ENCODE measurements around the gene ARX. TPM values are rescaled to one million over a fixed set of nuclear protein-coding genes. Genes with fewer than 3 reads are reported as not detected.
A peak's percentile ranks its signal among the peaks of the same experiment; 100 is the strongest.

The ARX gene
- total RNA-seq, 1 donor from 2014 or later, result 0.52 TPM

GRCh38 chrX:25028726-25029125 lies 13.0 kb upstream of the ARX start:
- Histone ChIP-seq H3K36me3 (ENCODE audit: control insufficient read depth in 3 of 3, insufficient read depth in 3 of 3, low read length in 3 of 3) (no peaks in the 10 kb centered on the region), H3K4me3 (ENCODE audit: low read length in 3 of 3) (no peak overlapping the region), H3K9me3 (ENCODE audit: control insufficient read depth in 3 of 3, low read length in 3 of 3) (no peaks in the 10 kb centered on the region), H3K27ac (ENCODE audit: low read depth, low read length) (no peak overlapping the region), H3K27me3 (ENCODE audit: control insufficient read depth in 3 of 3, insufficient read depth in 3 of 3, low read length in 3 of 3) (peaks cover 0 to 6% (median 0%) of the 10 kb centered on the region in 3 donors), H3K4me1 (ENCODE audit: control insufficient read depth in 3 of 3, insufficient read depth in 3 of 3, low read length in 3 of 3) (no peaks in the 10 kb centered on the region), H3K9ac (ENCODE audit: low read depth in 1 of 3, low read length in 3 of 3) (no peak overlapping the region)

- peaks cover 6 to 24% (median 9%) of the 10 kb centered on the region in 3 donors for H3K27me3 ChIP-seq (ENCODE audit: control insufficient read depth in 3 of 3, insufficient read depth in 3 of 3, low read length in 3 of 3)
- H3K36me3 ChIP-seq (ENCODE audit: control insufficient read depth in 3 of 3, insufficient read depth in 3 of 3, low read length in 3 of 3), result no peaks in the 10 kb centered on the region
- H3K9me3 ChIP-seq (ENCODE audit: control insufficient read depth in 3 of 3, low read length in 3 of 3), result no peaks in the 10 kb centered on the region
- no peaks in the 10 kb centered on the region for H3K4me1 ChIP-seq (ENCODE audit: control insufficient read depth in 3 of 3, insufficient read depth in 3 of 3, low read length in 3 of 3)
- H3K9ac ChIP-seq (ENCODE audit: low read depth in 1 of 3, low read length in 3 of 3), result no peak overlapping the region
- H3K27ac ChIP-seq (ENCODE audit: low read depth, low read length), result no peak overlapping the region
- no peak overlapping the region for H3K4me3 ChIP-seq (ENCODE audit: low read length in 3 of 3)
These were observed 10.8 kb upstream of the ARX start for GRCh38 chrX:25026576-25026975.

GRCh38 chrX:25025615-25026014 lies 9.8 kb upstream of the ARX start:
- Histone ChIP-seq H3K27me3 (ENCODE audit: control insufficient read depth in 3 of 3, insufficient read depth in 3 of 3, low read length in 3 of 3) (peaks cover 11 to 33% (median 18%) of the 10 kb centered on the region in 3 donors), H3K9ac (ENCODE audit: low read depth in 1 of 3, low read length in 3 of 3) (no peak overlapping the region)

GRCh38 chrX:25023908-25024307 lies 8.1 kb upstream of the ARX start:
- Histone ChIP-seq H3K4me3 (ENCODE audit: low read length in 3 of 3) (no peak overlapping the region), H3K27me3 (ENCODE audit: control insufficient read depth in 3 of 3, insufficient read depth in 3 of 3, low read length in 3 of 3) (peaks cover 21 to 49% (median 35%) of the 10 kb centered on the region in 3 donors), H3K9ac (ENCODE audit: low read depth in 1 of 3, low read length in 3 of 3) (no peak overlapping the region), H3K9me3 (ENCODE audit: control insufficient read depth in 3 of 3, low read length in 3 of 3) (no peaks in the 10 kb centered on the region), H3K36me3 (ENCODE audit: control insufficient read depth in 3 of 3, insufficient read depth in 3 of 3, low read length in 3 of 3) (no peaks in the 10 kb centered on the region), H3K4me1 (ENCODE audit: control insufficient read depth in 3 of 3, insufficient read depth in 3 of 3, low read length in 3 of 3) (peaks cover 0 to 6% (median 4%) of the 10 kb centered on the region in 3 donors), H3K27ac (ENCODE audit: low read depth, low read length) (no peak overlapping the region)

More at GRCh38 chrX:25025615-25026014, 9.8 kb upstream of the ARX start:
- no peak overlapping the region for H3K27ac ChIP-seq (ENCODE audit: low read depth, low read length)
- H3K4me3 ChIP-seq (ENCODE audit: low read length in 3 of 3), result no peak overlapping the region
- no peaks in the 10 kb centered on the region for H3K36me3 ChIP-seq (ENCODE audit: control insufficient read depth in 3 of 3, insufficient read depth in 3 of 3, low read length in 3 of 3)
- H3K9me3 ChIP-seq (ENCODE audit: control insufficient read depth in 3 of 3, low read length in 3 of 3), result no peaks in the 10 kb centered on the region
- no peaks in the 10 kb centered on the region for H3K4me1 ChIP-seq (ENCODE audit: control insufficient read depth in 3 of 3, insufficient read depth in 3 of 3, low read length in 3 of 3)

GRCh38 chrX:25022499-25023325 lies 6.9 kb upstream of the ARX start:
- no peaks in the 10 kb centered on the region for H3K9me3 ChIP-seq (ENCODE audit: control insufficient read depth in 3 of 3, low read length in 3 of 3)
- no peak overlapping the region for H3K9ac ChIP-seq (ENCODE audit: low read depth in 1 of 3, low read length in 3 of 3)
- H3K36me3 ChIP-seq (ENCODE audit: control insufficient read depth in 3 of 3, insufficient read depth in 3 of 3, low read length in 3 of 3), result no peaks in the 10 kb centered on the region
- H3K4me3 ChIP-seq (ENCODE audit: low read length in 3 of 3), result no peak overlapping the region
- H3K4me1 ChIP-seq (ENCODE audit: control insufficient read depth in 3 of 3, insufficient read depth in 3 of 3, low read length in 3 of 3), result peaks cover 0 to 9% (median 5%) of the 10 kb centered on the region in 3 donors
- no peak overlapping the region for H3K27ac ChIP-seq (ENCODE audit: low read depth, low read length)
- peaks cover 24 to 59% (median 40%) of the 10 kb centered on the region in 3 donors for H3K27me3 ChIP-seq (ENCODE audit: control insufficient read depth in 3 of 3, insufficient read depth in 3 of 3, low read length in 3 of 3)

- H3K9ac ChIP-seq (ENCODE audit: low read depth in 1 of 3, low read length in 3 of 3), result no peak overlapping the region
- H3K4me3 ChIP-seq (ENCODE audit: low read length in 3 of 3), result peak overlapping the region in 1 of 3 donors; percentile 14
These were observed 5.2 kb upstream of the ARX start for GRCh38 chrX:25020905-25021449.

GRCh38 chrX:25020391-25020904 lies 4.7 kb upstream of the ARX start:
- H3K9me3 ChIP-seq (ENCODE audit: control insufficient read depth in 3 of 3, low read length in 3 of 3), result no peaks in the 10 kb centered on the region
- H3K4me3 ChIP-seq (ENCODE audit: low read length in 3 of 3), result peak overlapping the region in 2 of 3 donors; percentile 14 to 29
- peaks cover 37 to 78% (median 45%) of the 10 kb centered on the region in 3 donors for H3K27me3 ChIP-seq (ENCODE audit: control insufficient read depth in 3 of 3, insufficient read depth in 3 of 3, low read length in 3 of 3)

More at GRCh38 chrX:25020905-25021449, 5.2 kb upstream of the ARX start:
- Histone ChIP-seq H3K27me3 (ENCODE audit: control insufficient read depth in 3 of 3, insufficient read depth in 3 of 3, low read length in 3 of 3) (peaks cover 37 to 76% (median 45%) of the 10 kb centered on the region in 3 donors), H3K4me1 (ENCODE audit: control insufficient read depth in 3 of 3, insufficient read depth in 3 of 3, low read length in 3 of 3) (peaks cover 0 to 10% (median 10%) of the 10 kb centered on the region in 3 donors), H3K27ac (ENCODE audit: low read depth, low read length) (no peak overlapping the region), H3K36me3 (ENCODE audit: control insufficient read depth in 3 of 3, insufficient read depth in 3 of 3, low read length in 3 of 3) (no peaks in the 10 kb centered on the region), H3K9me3 (ENCODE audit: control insufficient read depth in 3 of 3, low read length in 3 of 3) (no peaks in the 10 kb centered on the region)

GRCh38 chrX:25019707-25020390 lies 4.1 kb upstream of the ARX start:
- no peak overlapping the region for H3K9ac ChIP-seq (ENCODE audit: low read depth in 1 of 3, low read length in 3 of 3)
- peak overlapping the region in 1 of 3 donors; percentile 29 for H3K4me3 ChIP-seq (ENCODE audit: low read length in 3 of 3)
- no peak overlapping the region for H3K27ac ChIP-seq (ENCODE audit: low read depth, low read length)
- peaks cover 37 to 84% (median 45%) of the 10 kb centered on the region in 3 donors for H3K27me3 ChIP-seq (ENCODE audit: control insufficient read depth in 3 of 3, insufficient read depth in 3 of 3, low read length in 3 of 3)
- peaks cover 0 to 10% (median 10%) of the 10 kb centered on the region in 3 donors for H3K4me1 ChIP-seq (ENCODE audit: control insufficient read depth in 3 of 3, insufficient read depth in 3 of 3, low read length in 3 of 3)
- H3K36me3 ChIP-seq (ENCODE audit: control insufficient read depth in 3 of 3, insufficient read depth in 3 of 3, low read length in 3 of 3), result no peaks in the 10 kb centered on the region
- no peaks in the 10 kb centered on the region for H3K9me3 ChIP-seq (ENCODE audit: control insufficient read depth in 3 of 3, low read length in 3 of 3)

More at GRCh38 chrX:25020391-25020904, 4.7 kb upstream of the ARX start:
- Histone ChIP-seq H3K9ac (ENCODE audit: low read depth in 1 of 3, low read length in 3 of 3) (no peak overlapping the region), H3K36me3 (ENCODE audit: control insufficient read depth in 3 of 3, insufficient read depth in 3 of 3, low read length in 3 of 3) (no peaks in the 10 kb centered on the region), H3K27ac (ENCODE audit: low read depth, low read length) (no peak overlapping the region), H3K4me1 (ENCODE audit: control insufficient read depth in 3 of 3, insufficient read depth in 3 of 3, low read length in 3 of 3) (peaks cover 0 to 10% (median 10%) of the 10 kb centered on the region in 3 donors)

GRCh38 chrX:25018682-25019081 lies 2.9 kb upstream of the ARX start:
- no peaks in the 10 kb centered on the region for H3K36me3 ChIP-seq (ENCODE audit: control insufficient read depth in 3 of 3, insufficient read depth in 3 of 3, low read length in 3 of 3)
- peaks cover 0 to 10% (median 10%) of the 10 kb centered on the region in 3 donors for H3K4me1 ChIP-seq (ENCODE audit: control insufficient read depth in 3 of 3, insufficient read depth in 3 of 3, low read length in 3 of 3)
- peaks cover 37 to 78% (median 45%) of the 10 kb centered on the region in 3 donors for H3K27me3 ChIP-seq (ENCODE audit: control insufficient read depth in 3 of 3, insufficient read depth in 3 of 3, low read length in 3 of 3)
- H3K4me3 ChIP-seq (ENCODE audit: low read length in 3 of 3), result no peak overlapping the region
- H3K27ac ChIP-seq (ENCODE audit: low read depth, low read length), result no peak overlapping the region
- no peaks in the 10 kb centered on the region for H3K9me3 ChIP-seq (ENCODE audit: control insufficient read depth in 3 of 3, low read length in 3 of 3)
- no peak overlapping the region for H3K9ac ChIP-seq (ENCODE audit: low read depth in 1 of 3, low read length in 3 of 3)

Measured in skeletal muscle tissue (tissue), 4 donors.